Measurements from ENCODE around the gene RAB35.

- TF ChIP-seq CTCF (conservative IDR thresholded peaks at IDR 0.05) (no peak), ZFX (IDR thresholded peaks at IDR 0.05) (no peak)
Measured at GRCh38 chr12:120061575-120062214, 54.9 kb downstream of the RAB35 start.

All from C4-2B (cell line).